ENCODE results near the gene RBBP8NL. TPM values are rescaled to one million over a fixed set of nuclear protein-coding genes. Genes with fewer than 3 reads are reported as not detected.

The RBBP8NL gene
- total RNA-seq, 1 experiment from 2014 or later, result 0.28 TPM

DNA sequence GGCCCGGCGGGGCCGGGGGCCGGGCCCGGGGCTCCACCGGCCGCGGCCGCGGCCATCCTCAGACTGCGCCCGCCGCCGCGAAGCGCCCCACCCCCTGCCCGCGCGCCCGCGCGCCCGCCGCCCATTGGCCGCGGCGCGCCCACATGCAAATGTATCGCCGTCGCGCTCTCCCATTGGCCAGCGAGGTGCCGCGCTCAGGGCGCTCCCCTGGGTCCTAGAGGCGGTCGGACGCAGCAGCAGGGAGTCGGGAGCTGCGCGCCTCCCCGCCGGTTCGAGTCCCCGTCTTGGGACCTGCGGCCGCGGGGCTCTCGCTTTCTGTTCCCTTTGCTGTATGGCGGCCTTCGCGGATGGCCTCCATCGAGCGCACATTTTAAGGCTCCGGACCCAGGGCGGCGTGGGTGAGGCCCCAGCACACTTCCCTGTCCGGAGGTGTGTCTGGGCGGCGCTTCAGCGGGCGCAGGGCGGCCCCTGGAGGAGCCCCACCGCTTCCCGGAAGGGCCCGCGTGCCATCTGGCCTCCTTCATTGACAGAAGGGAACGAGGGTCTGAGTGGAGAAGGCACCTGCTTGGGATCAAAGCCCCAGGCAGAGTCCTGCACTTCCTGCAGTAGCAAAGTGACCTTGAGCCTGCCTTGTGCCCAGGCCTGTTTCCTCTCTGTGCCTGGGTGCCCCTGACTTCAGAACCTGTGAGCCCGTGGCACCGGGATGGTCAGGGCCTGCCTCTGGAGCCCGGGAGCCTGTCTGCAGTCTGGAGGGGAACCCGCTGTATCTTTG, 19.9 kb downstream of the RBBP8NL start, which contains the start of gene CABLES2:
Gene CABLES2, minus strand, starts transcription at position 65 of the 772 bp plus-strand sequence. Its CDS starts 9 bp downstream, at position 56.
- Mint-ChIP-seq H3K27ac (no peak within 1 kb of the TSS), H3K4me3 (peak within 1 kb of the TSS; percentile 68 to 81), H3K9me3 (no peaks in the 10 kb centered on the region), H3K4me1 (peaks cover 9 to 15% of the 10 kb centered on the region in 2 experiments), H3K27me3 (ENCODE audit: low read depth) (peaks cover 16% of the 10 kb centered on the region), H3K36me3 (ENCODE audit: insufficient read depth in 1 of 3, low read depth in 3 of 3) (no peaks in the 10 kb centered on the region; a peak in 1 of 7 replicates)
- TF ChIP-seq, protein P1, sequence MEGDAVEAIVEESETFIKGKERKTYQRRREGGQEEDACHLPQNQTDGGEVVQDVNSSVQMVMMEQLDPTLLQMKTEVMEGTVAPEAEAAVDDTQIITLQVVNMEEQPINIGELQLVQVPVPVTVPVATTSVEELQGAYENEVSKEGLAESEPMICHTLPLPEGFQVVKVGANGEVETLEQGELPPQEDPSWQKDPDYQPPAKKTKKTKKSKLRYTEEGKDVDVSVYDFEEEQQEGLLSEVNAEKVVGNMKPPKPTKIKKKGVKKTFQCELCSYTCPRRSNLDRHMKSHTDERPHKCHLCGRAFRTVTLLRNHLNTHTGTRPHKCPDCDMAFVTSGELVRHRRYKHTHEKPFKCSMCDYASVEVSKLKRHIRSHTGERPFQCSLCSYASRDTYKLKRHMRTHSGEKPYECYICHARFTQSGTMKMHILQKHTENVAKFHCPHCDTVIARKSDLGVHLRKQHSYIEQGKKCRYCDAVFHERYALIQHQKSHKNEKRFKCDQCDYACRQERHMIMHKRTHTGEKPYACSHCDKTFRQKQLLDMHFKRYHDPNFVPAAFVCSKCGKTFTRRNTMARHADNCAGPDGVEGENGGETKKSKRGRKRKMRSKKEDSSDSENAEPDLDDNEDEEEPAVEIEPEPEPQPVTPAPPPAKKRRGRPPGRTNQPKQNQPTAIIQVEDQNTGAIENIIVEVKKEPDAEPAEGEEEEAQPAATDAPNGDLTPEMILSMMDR (conservative IDR thresholded peaks at IDR 0.05), result no peak
- no peak within 1 kb of the TSS for H3K18ac ChIP-seq (ENCODE audit: insufficient read length, low read depth, low read length)
- H2AK5ac ChIP-seq (ENCODE audit: insufficient read length, low read length), result no peak within 1 kb of the TSS
- H3K14ac ChIP-seq (ENCODE audit: insufficient read depth, low read length), result no peak within 1 kb of the TSS; the same call in 1 of the 2 replicates
- H3K23me2 ChIP-seq (ENCODE audit: insufficient read length, low read depth, low read length, poor library complexity, severe bottlenecking), result no peaks in the 10 kb centered on the region
- peak; percentile 91 for DNase-seq
- no peak within 1 kb of the TSS for H2BK120ac ChIP-seq (ENCODE audit: low read depth, low read length, poor library complexity, severe bottlenecking)
- H3K4me2 ChIP-seq (ENCODE audit: insufficient read depth, insufficient read length, low read length), result peak within 1 kb of the TSS; percentile 41
- H2BK20ac ChIP-seq (ENCODE audit: low read depth, low read length, poor library complexity, severe bottlenecking), result no peak within 1 kb of the TSS
- no peak within 1 kb of the TSS for H3K4ac ChIP-seq (ENCODE audit: low read depth, low read length)
- no peak within 1 kb of the TSS for H2BK5ac ChIP-seq (ENCODE audit: insufficient read length, low read length)
- no peak within 1 kb of the TSS for H2AFZ ChIP-seq (ENCODE audit: low read length)
- H2BK12ac ChIP-seq (ENCODE audit: insufficient read length, low read depth, low read length), result no peak within 1 kb of the TSS
- no peaks in the 10 kb centered on the region for H3K27me3 ChIP-seq (ENCODE audit: insufficient read depth, low read length)
- H3K79me1 ChIP-seq (ENCODE audit: insufficient read depth, low read depth, low read length, poor library complexity, severe bottlenecking), result no peaks in the 10 kb centered on the region
- H2BK15ac ChIP-seq (ENCODE audit: low read depth, low read length), result no peak within 1 kb of the TSS
- no peak within 1 kb of the TSS for H4K8ac ChIP-seq (replicated peaks; ENCODE audit: insufficient read length, low read depth, low read length)
- H3K79me2 ChIP-seq (ENCODE audit: insufficient read depth, low read length), result no peaks in the 10 kb centered on the region
- no peak within 1 kb of the TSS for H3K23ac ChIP-seq (ENCODE audit: insufficient read length, low read depth, low read length)
- H4K91ac ChIP-seq (ENCODE audit: insufficient read length, low read depth, low read length), result no peak within 1 kb of the TSS
- no CpG with 5 or more reads among the region's 73 CpGs for WGBS (ENCODE audit: extremely low coverage, insufficient read length, low lambda C conversion rate)
- no peaks in the 10 kb centered on the region for H4K20me1 ChIP-seq (ENCODE audit: control insufficient read depth, insufficient read depth, insufficient read length)
- H3K4me1 ChIP-seq (ENCODE audit: insufficient read depth, low read length), result no peaks in the 10 kb centered on the region
- H3K9me3 ChIP-seq (ENCODE audit: control insufficient read depth, low read depth, low read length), result no peaks in the 10 kb centered on the region
- H3K27ac ChIP-seq (ENCODE audit: insufficient read length, low read depth, low read length), result no peak within 1 kb of the TSS
- peak within 1 kb of the TSS; percentile 16 for H3K9ac ChIP-seq (ENCODE audit: extremely low read depth, insufficient read length, low read length)
- no peak within 1 kb of the TSS for H3K56ac ChIP-seq (ENCODE audit: insufficient read length, low read depth, low read length)
- no peak within 1 kb of the TSS for H4K5ac ChIP-seq (ENCODE audit: insufficient read length, low read depth, low read length)
- H3T11ph ChIP-seq (ENCODE audit: low read length), result no peak within 1 kb of the TSS

All from H9 (cell line).